IPS-11a (cell line): ENCODE data around the gene BAX.
A peak's percentile ranks its signal among the peaks of the same experiment; 100 is the strongest.

Source experiments
- H3K4me3 ChIP-seq: one replicate; pipeline ENCODE4 v1.5.1; 2013; ENCODE audit warnings: low read depth, low read length, control low read depth

The BAX gene

DNA sequence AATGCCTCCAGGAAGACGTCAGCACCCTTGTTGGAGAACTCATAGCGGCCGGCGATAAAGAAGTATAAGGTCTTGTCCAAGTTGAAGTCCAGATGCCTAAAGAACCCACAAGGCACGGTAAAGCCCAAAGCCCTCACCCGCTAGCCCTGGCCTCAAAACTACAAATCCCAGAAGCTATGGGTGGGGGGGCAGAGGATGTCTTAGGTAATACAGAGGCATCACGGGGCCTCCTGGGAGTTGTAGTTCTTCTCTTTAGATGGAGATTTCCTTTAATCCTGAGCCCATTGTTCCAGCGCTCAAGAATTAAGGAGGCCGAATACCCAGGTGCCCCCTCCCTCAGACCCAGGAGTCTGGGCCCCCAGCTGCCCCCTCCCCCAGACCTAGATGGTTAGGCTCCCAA is 27.6 kb downstream of the BAX start:
- no peak overlapping the region for H3K4me3 ChIP-seq

GRCh38 chr19:48985711-48986110 is 31.0 kb downstream of the BAX start:
- H3K4me3 ChIP-seq, result no peak overlapping the region

DNA sequence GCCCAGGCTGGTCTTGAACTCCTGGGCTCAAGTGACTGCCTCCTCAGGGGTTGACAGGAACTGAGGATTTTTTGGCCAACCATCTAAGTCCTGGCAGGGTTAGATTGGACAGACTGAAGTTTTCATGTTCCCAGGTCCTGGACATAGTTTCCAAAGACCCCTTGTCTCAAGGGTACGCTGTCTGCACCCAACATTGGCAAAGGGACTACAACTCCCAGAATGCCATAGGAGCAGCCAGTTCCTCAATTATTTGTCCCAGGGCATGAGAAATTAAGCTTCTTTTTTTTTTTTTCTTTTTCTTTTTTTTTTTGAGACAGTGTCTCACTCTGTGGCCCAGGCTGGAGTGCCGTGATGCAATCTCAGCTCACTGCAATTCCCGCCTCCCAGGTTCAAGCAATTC is 31.5 kb downstream of the BAX start:
- no peak overlapping the region for H3K4me3 ChIP-seq

DNA sequence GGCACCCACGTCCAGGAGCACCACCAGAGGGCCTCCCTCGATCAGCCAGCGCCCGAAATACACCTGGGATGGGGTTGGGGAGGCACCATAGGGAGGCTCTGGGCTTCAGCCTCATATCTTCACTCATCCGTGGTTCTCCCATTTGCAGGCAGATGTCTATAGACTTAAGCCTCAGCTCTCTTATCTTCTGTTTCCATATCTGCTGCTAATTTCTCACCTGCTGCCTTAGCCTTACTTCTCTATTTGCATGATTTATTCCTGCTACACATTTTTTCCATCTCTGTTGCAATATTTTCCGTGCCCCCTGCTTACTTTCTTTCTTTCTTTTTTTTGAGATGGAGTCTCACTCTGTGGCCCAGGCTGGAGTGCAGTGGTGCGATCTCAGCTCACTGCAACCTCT is 32.6 kb downstream of the BAX start:
- H3K4me3 ChIP-seq, result no peak overlapping the region

GRCh38 chr19:48988286-48988685 is 33.6 kb downstream of the BAX start:
- H3K4me3 ChIP-seq, result no peak overlapping the region

GRCh38 chr19:48988860-48989259 is 34.2 kb downstream of the BAX start:
- H3K4me3 ChIP-seq, result no peak overlapping the region

- no peak overlapping the region for H3K4me3 ChIP-seq
These were observed 35.1 kb downstream of the BAX start for GRCh38 chr19:48989701-48990291.

GRCh38 chr19:48990400-48990799 is 35.7 kb downstream of the BAX start:
- H3K4me3 ChIP-seq, result no peak overlapping the region

DNA sequence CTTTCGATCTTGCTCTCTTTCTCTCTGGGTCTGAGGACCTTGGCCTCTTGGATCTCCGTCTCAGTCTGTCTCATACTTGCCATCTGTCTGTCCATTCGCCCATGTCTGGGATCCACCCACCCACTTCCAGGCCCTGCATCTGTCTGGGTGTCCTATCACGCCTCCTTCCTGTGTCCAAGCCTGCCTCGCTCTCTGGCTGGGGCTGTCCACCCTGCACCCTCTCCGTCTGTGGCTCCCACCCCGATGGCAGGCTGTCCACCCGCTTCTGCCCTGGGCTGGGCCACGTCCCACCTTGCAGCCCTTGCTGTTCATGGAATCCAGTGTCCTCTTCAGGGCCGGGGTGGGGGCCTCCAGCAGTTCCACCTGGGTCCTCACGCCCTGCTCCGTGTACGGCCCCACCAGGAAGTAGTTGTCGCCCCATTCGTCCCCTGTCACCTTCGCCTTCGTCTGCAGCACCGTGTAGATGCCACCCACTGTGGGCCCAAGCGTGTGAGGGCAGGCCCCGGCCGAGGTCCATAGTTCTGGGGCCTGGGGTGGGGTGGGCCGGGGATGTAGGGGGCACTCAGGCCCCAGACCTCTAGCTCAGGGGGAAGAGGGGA is 36.4 kb downstream of the BAX start:
- H3K4me3 ChIP-seq, result no peak overlapping the region

DNA sequence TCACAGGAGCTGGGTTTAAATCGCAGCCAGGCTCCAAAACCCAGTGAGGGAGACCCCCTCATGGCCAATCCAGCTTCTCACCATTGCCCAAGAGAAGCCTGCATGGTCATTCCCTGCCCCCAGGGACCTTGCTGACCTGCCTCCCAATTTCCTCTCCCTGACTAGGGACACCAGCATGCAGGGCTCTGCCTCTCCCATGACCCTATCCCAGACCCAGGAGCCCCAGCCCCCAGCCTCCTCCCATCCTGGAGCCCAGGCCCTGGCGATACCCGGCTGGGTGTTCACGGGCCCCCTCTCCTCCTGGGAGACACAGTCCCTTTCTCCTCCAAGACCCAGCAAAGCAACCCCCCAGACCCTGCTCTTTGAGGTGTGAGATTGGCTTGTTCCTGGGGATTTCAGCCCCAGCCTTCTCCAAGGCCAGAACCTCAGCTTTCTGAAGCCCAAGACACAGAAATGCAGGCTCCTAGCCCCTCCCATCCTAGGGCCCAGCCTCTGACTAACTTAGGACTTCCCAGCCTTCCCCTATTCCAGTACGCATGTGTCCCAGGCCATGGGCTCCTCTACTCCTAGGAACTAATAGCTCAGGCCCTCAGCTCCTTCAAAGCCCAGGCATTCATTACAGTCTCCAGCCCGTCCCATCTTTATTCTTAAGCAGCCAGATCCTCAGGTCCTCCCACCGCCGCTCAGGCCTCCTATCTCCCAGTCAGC is 37.4 kb downstream of the BAX start:
- H3K4me3 ChIP-seq, result peak overlapping the region; percentile 70

DNA sequence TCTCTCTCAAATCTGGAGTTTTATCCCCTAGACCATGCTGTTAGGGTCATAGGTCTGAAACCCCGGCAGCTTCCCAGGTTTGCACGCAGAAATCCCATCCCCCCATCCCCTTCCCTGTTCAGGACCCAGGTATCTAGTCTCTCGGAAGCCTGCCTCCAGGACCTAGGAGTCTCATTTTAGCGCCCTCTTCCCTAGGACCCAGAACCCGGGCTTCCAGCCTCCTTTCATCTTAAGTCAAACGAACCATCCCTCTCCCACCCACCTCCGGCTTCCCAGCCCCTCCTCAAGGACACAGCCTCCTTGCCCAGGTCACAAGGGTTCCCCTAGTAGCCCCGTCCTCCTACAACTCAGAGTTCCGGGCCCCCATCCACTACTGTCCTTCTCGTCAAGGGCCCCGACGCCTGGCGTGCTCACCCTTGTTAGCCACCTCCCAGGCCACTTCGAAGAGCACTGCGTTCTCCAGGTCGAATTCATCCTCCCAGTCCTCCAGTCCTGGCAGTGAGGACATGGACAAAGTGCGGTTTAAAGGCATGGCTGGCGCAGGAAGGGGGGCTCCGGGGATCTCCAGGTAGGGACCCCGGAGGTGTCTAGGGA is 38.0 kb downstream of the BAX start:
- peak overlapping the region; percentile 70 for H3K4me3 ChIP-seq

DNA sequence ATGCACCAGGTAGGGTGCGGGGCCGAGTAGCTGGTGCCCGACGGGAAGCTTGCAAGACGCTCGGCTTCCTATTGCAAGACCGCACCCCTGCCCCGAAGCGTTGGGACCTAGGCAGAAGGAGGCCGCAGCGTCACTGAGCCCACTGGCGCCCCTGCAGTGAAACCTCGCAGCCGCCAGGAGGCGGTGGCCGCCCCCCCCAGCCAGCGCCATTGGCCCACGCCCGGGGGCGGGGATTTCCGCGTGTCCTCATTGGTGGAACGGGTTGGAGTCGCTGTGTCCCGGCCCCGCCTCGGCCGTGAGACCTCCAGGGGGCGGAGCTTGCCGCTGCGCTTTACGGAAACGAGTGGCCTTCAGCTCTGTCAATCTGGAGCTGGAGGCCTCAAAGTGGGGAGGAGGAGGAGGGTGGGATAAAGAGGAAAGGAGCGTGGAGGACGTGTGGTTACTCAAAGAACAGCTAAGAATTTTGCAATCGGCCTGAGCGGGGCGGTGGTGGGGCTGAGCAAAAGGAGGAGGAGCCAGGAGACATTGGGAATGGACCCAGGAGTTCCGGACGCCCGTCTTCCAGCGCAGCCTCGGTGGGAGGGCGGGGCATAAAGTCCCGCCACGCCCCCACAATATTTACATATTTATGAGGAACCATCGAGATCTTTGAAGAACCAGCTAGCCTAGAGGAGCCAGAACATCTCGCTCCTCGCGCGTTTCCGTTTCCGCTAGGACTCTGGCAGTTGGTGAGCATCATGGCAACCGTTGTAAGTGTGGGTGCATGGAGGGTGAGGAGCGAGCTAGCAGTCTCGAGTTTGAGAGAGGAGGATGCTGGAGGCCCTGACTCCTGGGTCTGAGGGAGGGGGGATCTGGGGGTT is 38.7 kb downstream of the BAX start, which contains the start of the genes GYS1 and RUVBL2:
Gene GYS1 (minus strand): TSS at position 135 of the 860 bp plus-strand sequence. CDS start 197 bp downstream, outside the sequence.
Gene RUVBL2 (plus strand): TSS at position 713 of the 860 bp plus-strand sequence. CDS start 25 bp downstream, at position 738.
- peak within 1 kb of the TSS; percentile 70 for H3K4me3 ChIP-seq

DNA sequence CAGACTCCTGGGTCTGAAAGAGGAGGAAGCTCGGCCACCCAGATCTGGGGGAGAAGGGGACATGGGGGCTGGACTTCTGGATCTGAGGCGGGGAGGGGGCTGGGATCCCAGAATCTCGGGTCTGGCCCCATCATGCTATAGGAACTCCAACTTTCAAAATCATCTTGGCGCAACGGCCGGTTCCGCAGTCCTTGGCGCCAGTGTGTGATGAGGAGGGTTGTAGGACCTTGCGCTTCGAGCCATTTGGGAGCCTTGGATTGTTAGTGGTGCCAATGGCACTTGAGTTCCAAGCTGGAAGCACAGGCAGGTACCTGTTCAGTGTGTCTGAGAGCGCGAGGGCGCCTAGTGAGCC is 39.3 kb downstream of the BAX start:
- H3K4me3 ChIP-seq, result peak overlapping the region; percentile 67

GRCh38 chr19:48997972-48998371 is 43.3 kb downstream of the BAX start:
- H3K4me3 ChIP-seq, result no peak overlapping the region

DNA sequence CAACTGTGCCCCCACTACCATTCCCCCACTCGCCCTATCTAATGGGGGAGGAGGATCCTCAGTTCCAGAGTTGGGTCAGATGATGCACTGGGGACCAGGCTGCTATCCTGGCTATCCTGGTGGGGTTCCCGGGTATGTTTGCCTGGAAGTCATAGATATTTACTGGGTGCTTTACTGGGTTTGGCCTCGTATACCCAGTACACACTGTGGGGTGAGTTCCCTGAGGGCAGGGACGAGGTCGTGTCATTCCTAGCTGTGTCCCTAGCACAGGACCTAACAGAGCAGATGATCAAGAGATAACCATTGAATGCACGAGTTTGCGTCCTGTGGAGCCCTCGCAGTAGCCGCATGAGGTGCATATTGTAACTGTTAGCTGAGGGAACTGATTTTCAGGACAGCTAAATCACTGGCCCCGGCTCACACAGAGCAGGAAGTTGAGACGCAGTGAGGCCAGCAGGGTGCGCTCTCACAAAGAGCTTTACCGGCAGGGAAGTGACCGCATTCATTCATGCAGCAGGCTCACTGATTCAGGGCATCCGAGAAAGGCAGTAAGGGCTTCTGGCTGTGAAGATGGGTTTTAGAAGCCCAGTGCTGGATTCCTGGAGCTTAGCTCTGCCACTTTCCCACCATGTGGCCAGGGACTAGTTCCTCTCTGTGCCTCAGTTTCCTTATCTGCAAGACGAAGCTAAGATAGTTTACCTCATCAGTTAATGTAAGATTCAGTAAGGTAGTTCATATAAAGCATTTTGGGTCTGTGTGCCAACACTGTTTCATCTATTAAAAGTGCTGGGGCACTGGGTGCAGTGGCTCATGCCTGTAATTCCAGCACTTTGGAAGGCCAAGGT is 45.0 kb downstream of the BAX start:
- H3K4me3 ChIP-seq, result no peak overlapping the region

DNA sequence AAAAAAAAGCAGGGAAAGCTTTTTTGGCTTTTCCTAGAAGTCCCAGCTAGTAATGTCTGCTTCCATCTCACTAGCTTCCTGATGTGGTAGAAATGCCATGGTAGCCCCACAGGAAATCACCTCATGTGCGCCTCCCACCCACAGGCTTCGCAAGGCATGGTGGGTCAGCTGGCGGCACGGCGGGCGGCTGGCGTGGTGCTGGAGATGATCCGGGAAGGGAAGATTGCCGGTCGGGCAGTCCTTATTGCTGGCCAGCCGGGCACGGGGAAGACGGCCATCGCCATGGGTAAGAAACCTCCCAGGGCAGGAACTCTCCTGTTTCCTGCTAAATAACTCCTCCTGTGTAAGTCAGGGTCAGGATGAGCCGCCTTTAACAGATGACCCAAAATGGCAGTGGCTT is 49.5 kb downstream of the BAX start:
- H3K4me3 ChIP-seq, result no peak overlapping the region

DNA sequence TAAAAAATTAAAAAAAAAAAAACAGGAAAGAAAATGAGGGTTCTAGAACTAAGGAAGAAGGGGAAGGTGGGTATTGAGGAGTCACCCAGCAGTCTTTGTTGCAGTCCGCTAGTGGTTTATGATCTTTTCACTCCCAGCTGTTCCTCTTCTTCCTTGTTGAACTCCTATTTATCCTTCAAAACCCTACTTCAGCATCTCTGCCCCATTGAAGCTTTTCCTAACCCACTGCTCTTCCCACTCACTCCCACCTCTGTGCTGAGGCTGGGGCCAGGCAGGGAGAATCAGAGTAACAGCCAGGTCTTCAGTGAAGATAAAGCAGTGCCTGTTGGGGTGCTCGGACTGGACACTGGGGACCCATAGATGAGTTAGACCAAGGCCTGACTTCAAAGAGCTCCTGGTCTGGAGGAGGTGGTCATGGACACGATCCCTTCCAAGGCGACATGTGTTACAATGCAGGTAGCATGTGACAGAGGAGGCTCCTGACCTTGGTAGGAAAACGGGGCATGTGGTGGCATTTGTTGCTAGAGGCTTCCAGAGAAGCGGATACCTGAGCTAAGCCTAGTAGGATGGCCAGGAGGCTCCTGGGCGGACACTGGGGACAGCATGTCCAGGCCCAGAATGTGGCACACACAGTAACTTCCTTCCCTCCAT is 50.4 kb downstream of the BAX start:
- no peak overlapping the region for H3K4me3 ChIP-seq

DNA sequence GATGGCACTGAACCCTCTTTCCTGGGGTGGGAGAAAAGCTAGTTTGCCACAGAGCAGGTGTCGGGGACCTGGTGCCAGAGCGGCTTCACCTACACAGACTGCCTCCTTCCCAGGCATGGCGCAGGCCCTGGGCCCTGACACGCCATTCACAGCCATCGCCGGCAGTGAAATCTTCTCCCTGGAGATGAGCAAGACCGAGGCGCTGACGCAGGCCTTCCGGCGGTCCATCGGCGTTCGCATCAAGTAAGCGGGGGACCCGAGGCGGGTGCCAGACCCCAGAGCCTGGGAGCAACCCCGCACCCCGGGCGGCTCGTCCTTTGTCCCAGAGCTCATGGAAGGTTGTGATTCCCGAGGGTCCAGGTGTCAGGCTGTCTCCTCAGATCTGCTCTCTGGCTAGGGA is 52.2 kb downstream of the BAX start:
- H3K4me3 ChIP-seq, result no peak overlapping the region

GRCh38 chr19:49009828-49010227 is 55.2 kb downstream of the BAX start:
- no peak overlapping the region for H3K4me3 ChIP-seq

GRCh38 chr19:49010453-49010852 is 55.8 kb downstream of the BAX start:
- no peak overlapping the region for H3K4me3 ChIP-seq
